Pancreas (tissue), 10 donors: ENCODE results near the gene RNF43. TPM values are rescaled to one million over a fixed set of nuclear protein-coding genes. Genes with fewer than 3 reads are reported as not detected.

Experiments used
- ATAC-seq, 4 donors: fragments of 200-7000 bp; cut with Tn5 transposase; one replicate each; pipeline versions ENCODE4 v1.8.0 to v1.9.1; 2020; ENCODE audit warnings: mild to moderate bottlenecking in 4 of 4, moderate library complexity in 4 of 4
- DNase-seq, 6 donors: peaks; one replicate each; pipeline ENCODE4 v3.0.0-alpha.2; 2020
- FAIRE-seq: peaks from 2 replicates; lab custom pipeline; 2012; peaks lifted over from hg19 to GRCh38; lab: Jason Lieb, UNC
- H3K27ac ChIP-seq, 4 donors: fragments of 200-600 bp; sonication (generic); 1 replicate in 3 of 4; 2 replicates in 1 of 4; pipeline versions ENCODE4 v1.5.0 to v1.8.0; 2020
- H3K27me3 ChIP-seq, 4 donors: fragments of 200-600 bp; one replicate each; pipeline ENCODE4 v1.8.0; 2021
- H3K36me3 ChIP-seq, 3 donors: fragments of 200-600 bp; sonication (generic) in 1 of 3; one replicate each; pipeline versions ENCODE4 v1.5.0 to v1.8.0; 2020 to 2021
- H3K4me1 ChIP-seq, 3 donors: fragments of 200-600 bp; one replicate each; pipeline ENCODE4 v1.8.0; 2021
- H3K4me3 ChIP-seq, 4 donors: fragments of 200-600 bp; sonication (generic) in 2 of 4; one replicate each; pipeline versions ENCODE4 v1.5.0 to v1.8.0; 2020 to 2021
- H3K9me3 ChIP-seq, 4 donors: fragments of 200-600 bp; one replicate each; pipeline ENCODE4 v1.8.0; 2021
- WGBS, 2 donors: extraction: QIAGEN DNeasy Blood & Tissue Kit; methylation state at CpG; one replicate each; pipeline ENCODE4 v1.1.7; 2013; 5-methylcytosine and 5-hydroxymethylcytosine counted together
- intact Hi-C, 3 donors: fragments of 100-400 bp; cut with DNase I; formaldehyde crosslinking; loops; one replicate each; pipeline versions ENCODE4 v1.11.1 to v1.14.2; 2022
- polyA plus RNA-seq, 2 donors: library from polyadenylated mRNA; stranded (reverse); fragments of 200-250 nt; gene quantifications; one replicate each; pipeline ENCODE4 v1.2.3, GENCODE V29; 2013
- total RNA-seq, 6 donors: library from RNA; stranded (reverse); fragmentation: NEBNext Ultra II Directional in 4 of 6; extraction: Animal tissue kit (Norgen Biotek cat#: 25700) in 4 of 6; gene quantifications; one replicate each; pipeline versions ENCODE4 v1.2.1 to v1.2.4, GENCODE V29; 2021 to 2023
- TF ChIP-seq, protein P1 (sequence below), 4 donors: fragments of 200-600 bp; sonication (generic) in 3 of 4; IDR thresholded peaks; one replicate each; pipeline versions ENCODE4 v1.5.0 to v1.8.0; 2021; ENCODE audit warnings: antibody characterized with exemption in 4 of 4
- donor health status: healthy with polysubstance abuse.
- donor health status: DM: no; HTN: no; CAD: no; lungs with moderate emphysema.
- donor health status: DM: no; HTN: no; CAD: no.
- donor health status: control.
- donor health status: control.
- donor health status: Bipolar disorder and iron deficiency.
- donor health status: DM: yes; HTN: yes; CAD: no.
- donor health status: DM: no; HTN: no; CAD: no.
- donor health status: DM: no; HTN: no; CAD: no.
- donor health status: DM: yes; HTN: yes; CAD: no.

The RNF43 gene
- total and polyA plus RNA-seq, 8 donors: 4.5 to 12.5 (median 6.1) TPM

DNA sequence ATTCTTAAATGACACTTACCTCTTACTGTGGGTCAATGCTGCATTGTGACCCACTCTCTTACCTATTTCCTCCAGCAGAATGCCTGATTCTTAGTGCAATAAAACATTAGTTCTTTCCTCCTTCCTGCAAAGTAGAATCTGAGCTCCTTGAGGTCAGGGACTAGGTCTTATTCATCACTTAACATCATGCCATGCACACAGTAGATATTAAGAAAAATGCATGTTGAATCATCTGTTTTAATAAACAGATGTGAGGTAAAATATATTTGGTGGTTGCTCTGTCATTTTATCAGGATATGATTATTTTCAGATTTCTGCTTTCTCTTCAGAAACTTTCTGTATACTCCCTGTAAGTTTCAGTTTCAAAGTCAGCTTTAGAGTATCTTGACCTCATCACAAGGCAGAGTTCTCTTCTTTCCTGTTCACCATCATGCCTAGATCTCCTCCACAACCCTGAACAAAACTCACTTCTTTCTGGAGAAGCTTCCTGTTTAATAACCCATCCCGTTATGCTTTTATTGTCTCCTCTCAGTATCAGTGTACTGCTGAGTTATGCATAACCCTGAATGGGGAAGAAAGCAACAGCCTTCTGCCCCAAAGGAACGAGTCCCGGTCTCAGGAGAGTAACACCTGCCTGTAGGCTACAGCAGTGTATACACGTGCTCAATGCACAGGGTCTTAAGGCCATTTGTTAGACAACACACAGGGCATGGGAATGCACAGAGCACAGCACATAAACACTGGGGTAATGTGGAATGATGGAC lies 35.0 kb downstream of the RNF43 start:
- TF ChIP-seq, protein P1, sequence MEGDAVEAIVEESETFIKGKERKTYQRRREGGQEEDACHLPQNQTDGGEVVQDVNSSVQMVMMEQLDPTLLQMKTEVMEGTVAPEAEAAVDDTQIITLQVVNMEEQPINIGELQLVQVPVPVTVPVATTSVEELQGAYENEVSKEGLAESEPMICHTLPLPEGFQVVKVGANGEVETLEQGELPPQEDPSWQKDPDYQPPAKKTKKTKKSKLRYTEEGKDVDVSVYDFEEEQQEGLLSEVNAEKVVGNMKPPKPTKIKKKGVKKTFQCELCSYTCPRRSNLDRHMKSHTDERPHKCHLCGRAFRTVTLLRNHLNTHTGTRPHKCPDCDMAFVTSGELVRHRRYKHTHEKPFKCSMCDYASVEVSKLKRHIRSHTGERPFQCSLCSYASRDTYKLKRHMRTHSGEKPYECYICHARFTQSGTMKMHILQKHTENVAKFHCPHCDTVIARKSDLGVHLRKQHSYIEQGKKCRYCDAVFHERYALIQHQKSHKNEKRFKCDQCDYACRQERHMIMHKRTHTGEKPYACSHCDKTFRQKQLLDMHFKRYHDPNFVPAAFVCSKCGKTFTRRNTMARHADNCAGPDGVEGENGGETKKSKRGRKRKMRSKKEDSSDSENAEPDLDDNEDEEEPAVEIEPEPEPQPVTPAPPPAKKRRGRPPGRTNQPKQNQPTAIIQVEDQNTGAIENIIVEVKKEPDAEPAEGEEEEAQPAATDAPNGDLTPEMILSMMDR (IDR thresholded peaks at IDR 0.05): no peak
- H3K4me3 ChIP-seq: no peak overlapping the region
- no peak for DNase-seq
- no peaks in the 10 kb centered on the region for H3K36me3 ChIP-seq
- H3K27ac ChIP-seq: peak overlapping the region in 3 of 4 donors; percentile 26 to 58 (median 51)
- 19 to 34% methylated on average over 4 of the region's 4 CpGs for WGBS, 2 donors
- intact Hi-C loops: no loop called here
- H3K4me1 ChIP-seq: peaks cover 37 to 60% (median 57%) of the 10 kb centered on the region in 3 donors
- H3K9me3 ChIP-seq: no peaks in the 10 kb centered on the region
- H3K27me3 ChIP-seq: no peaks in the 10 kb centered on the region
- ATAC-seq: peak in 2 of 4 donors; percentile 3 to 7
- FAIRE-seq: no peak

DNA sequence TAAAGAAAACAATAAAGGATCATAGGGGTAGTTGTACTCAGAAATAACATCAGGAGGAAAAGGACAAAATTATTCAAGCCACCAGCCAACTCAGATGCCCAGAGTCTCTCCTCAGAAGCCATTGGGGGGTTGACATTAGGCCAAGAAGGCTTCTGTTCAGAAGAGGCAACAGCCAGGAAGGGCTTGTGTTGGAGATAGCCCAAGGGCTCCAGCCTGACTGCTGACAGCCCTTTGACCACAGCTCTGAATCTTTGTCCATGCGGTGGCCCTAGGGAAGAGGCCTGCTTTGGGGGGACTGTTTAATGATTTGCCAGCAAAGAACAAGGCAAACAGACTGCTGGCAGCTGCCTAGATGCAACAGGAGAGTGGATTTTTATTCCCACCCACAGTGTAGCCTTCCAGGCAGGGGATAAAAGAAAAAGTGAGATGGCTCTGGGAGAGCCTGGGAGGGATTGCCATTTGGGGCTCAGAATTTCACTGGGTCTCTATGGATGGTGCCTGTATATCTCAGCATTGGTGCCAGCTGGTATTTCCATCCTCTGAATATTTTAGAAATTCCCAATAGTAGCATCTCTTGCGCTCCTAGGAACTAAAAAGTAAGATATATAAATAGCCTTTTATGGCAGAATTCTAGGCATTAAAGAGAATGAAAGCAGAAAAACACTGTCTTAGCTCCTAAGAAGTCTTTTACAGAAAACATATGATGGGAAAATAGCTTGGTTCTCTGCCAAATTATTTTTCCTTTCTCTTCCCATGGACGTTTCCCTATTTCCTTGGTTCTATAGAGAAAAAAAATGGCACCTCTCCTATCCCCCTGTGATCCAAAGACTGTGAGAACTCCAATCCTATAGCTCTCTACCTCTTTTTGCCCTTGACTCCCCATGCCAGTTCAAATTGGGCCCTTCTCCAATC lies 36.0 kb downstream of the RNF43 start:
- ATAC-seq: peak; percentile 75 to 88 (median 86)
- peak in 4 of 6 donors; percentile 25 to 64 (median 52) for DNase-seq
- FAIRE-seq: no peak
- no peaks in the 10 kb centered on the region for H3K27me3 ChIP-seq
- intact Hi-C loops: no loop called here
- peak overlapping the region in 3 of 4 donors; percentile 51 to 58 (median 52) for H3K27ac ChIP-seq
- H3K4me3 ChIP-seq: no peak overlapping the region
- TF ChIP-seq, protein P1 (IDR thresholded peaks at IDR 0.05): no peak
- H3K9me3 ChIP-seq: no peaks in the 10 kb centered on the region
- peaks cover 40 to 67% (median 66%) of the 10 kb centered on the region in 3 donors for H3K4me1 ChIP-seq
- 24 to 38% methylated on average over 3 of the region's 3 CpGs for WGBS, 2 donors
- H3K36me3 ChIP-seq: no peaks in the 10 kb centered on the region

DNA sequence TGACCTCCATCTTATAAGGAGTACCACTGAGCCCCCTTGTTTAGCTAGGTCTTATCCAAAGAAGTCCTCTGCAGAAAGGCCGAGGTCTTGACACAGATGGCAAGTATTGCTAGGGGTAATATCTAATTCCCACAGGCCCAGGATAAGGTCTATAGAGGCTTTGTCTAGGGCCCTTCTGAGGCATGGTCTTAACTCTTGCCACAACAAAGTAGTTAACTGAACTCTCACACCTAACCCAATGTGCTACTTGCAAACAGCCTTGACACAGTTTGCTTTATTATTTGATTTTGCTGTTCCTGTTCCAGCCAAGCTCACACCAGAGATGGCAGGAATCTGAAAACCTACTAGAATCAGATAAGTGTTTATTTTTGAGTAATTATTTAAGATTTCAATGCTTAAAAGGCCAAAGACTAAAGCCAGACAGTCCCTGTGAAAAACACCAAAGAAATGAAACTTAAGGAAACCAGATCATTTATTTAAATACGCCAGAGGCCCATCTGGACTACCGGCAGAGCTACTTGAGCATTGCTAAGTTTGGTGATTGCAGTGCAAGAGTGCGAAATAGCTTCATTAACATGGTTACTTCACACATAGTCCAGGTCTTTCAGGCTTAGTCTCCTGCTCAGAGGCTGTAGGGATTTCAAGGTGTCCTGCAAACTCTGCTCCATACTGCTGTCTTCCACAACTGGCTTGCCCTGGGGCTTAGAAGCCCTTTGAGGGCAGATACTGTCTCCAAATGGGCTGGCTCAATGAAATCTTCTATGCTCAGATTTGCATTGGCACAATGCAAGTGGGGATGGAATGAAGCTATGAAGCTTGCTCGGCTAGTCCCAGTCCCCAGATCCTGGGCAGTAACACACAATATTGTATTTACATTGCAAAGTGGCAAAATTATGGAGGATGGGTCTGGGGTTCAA lies 36.9 kb downstream of the RNF43 start:
- intact Hi-C loops: no loop called here
- DNase-seq: no peak
- 50 to 60% methylated on average over 5 of the region's 5 CpGs for WGBS, 2 donors
- Histone ChIP-seq H3K36me3 (no peaks in the 10 kb centered on the region), H3K4me1 (peaks cover 41 to 74% (median 70%) of the 10 kb centered on the region in 3 donors), H3K9me3 (no peaks in the 10 kb centered on the region), H3K27me3 (no peaks in the 10 kb centered on the region), H3K27ac (peak overlapping the region in 3 of 4 donors; percentile 51 to 58 (median 52)), H3K4me3 (no peak overlapping the region)
- no peak for FAIRE-seq
- TF ChIP-seq, protein P1 (IDR thresholded peaks at IDR 0.05): no peak
- peak in 3 of 4 donors; percentile 3 to 47 (median 31) for ATAC-seq

DNA sequence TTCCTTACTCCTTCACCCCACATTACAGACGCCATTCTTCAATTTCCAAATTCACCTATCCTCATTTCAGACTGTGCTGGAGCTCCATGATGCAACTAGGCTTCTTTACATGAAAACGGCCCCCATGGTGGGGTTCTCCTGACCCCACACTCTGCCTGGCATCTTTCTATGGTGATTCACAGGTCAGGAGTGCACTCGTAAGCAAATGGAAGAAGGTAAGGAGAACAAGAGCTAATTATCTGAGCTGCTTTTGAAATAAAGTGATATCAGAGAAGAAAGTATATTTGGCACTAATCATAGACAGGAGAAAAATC lies 37.9 kb downstream of the RNF43 start:
- Histone ChIP-seq H3K36me3 (no peaks in the 10 kb centered on the region), H3K9me3 (no peaks in the 10 kb centered on the region), H3K27me3 (no peaks in the 10 kb centered on the region), H3K27ac (no peak overlapping the region), H3K4me3 (no peak overlapping the region), H3K4me1 (peaks cover 34 to 65% (median 64%) of the 10 kb centered on the region in 3 donors)
- TF ChIP-seq, protein P1 (IDR thresholded peaks at IDR 0.05): no peak
- intact Hi-C loops: loop anchor here in 1 of 3 donors (10.0 kb wide), 1 partner anchor 45 kb away; no protein-coding TSS in a partner anchor
- ATAC-seq: no peak
- WGBS, 2 donors: 79 to 85% methylated on average over 3 of the region's 3 CpGs
- FAIRE-seq: no peak
- no peak for DNase-seq
